Activated CD4-positive, alpha-beta T cell treated with anti-CD3 and anti-CD28 coated beads, Interleukin-2, amount 50 U/mL, for 4 hours (primary cell): Measurements from ENCODE around the gene LDLR.
"Not testable (repeated sequence)": the region's sequence is repeated elsewhere in the genome, so short reads cannot be mapped to it uniquely, and the experiment has no call there.

Source experiments
- DNase-seq, 2 experiments: peaks; one replicate each; pipeline ENCODE4 v3.0.0-alpha.2; 2020

LDLR gene

DNA sequence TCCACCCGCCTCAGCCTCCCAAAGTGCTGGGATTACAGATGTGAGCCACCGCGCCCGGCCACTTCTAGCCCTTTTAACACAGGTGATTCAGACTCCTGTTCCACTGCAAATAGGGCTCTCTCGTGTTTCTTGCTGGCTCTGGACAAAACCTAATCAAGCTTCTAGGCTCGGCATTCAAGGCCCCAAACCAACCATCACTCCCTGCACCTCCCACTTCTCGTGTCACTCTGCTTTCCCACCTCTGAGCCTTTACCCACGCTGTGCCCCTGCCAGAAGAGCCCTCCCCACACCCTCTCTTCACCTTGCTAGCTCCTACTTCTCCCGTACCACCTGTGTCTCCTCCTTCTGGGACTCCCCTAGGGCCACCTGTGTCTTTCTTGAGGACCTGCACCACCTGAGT lies 88.3 kb downstream of the LDLR start:
- DNase-seq = no peak

DNA sequence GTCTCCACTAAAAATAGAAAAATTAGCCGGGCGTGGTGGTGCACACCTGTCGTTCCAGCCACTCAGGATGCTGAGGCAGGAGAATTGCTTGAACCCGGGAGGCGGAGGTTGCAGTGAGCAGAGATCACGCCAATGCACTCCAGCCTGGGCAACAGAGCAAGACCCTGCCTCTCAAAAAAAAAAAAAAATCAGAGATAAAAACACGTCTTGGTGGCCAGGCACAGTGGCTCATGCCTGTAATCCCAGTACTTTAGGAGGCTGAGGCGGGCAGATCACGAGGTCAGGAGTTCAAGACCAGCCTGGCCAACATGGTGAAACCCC lies 89.8 kb downstream of the LDLR start:
- DNase-seq = not testable (repeated sequence)

DNA sequence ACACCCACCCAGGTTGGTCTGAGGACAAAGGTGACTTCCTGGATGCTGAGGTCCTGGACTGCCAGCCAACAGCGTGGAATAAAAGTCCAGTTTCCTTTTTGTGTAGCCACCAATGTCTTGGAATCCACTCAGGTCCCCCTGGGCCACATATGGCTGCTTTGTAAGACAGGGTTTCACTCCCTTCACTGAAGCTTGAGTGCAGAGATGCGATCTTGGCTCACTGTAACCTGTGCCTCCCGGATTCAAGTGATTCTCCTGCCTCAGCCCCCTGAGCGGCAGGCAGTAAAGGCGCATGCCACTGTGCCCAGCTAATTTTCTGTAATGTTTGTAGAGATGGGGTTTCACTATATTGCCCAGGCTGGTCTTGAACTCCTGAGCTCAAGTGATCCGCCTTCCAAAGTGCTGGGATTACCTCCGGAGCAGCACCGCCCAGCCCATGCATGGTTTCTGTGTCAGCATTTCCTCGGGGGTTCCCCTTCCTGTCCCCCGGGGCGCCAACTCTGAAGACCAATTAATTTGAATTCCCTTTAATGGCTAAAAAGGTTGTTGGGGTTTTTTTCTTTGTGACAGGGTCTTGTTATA lies 90.5 kb downstream of the LDLR start:
- no peak for DNase-seq

DNA sequence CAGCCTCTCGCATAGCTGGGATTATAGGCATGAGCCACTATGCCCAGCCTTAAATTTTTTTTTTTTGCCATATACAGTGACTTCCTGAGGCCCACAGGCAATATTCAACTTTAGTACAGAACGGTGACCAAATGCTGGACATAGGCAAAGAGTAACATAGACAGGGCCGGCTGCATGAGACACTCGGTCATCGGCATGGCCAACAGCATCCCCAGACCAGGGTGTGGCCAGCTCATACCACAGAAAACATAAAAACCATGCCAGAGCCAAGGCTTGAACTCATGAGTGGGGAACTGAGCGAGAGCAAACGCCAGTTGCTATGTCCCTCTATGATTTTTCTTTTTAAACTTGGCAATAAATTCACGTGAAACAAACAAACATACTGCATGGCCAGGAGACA lies 91.1 kb downstream of the LDLR start:
- no peak for DNase-seq

DNA sequence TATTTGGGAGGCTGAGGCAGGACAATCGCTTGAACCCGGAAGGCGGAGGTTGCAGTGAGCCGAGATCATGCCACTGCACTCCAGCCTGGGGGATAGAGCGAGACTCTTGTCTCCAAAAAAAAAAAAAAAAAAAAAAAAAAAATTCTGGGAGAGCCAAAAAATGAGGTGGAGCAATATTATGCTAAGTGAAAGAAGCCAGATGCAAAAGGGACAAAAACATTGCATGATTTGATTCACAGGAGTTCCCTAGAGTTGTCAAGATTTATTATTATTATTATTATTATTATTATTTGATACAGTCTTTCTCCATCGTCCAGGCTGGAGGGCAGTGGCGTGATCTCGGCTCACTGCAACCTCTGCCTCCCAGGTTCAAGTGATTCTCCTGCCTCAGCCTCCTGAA lies 91.7 kb downstream of the LDLR start:
- DNase-seq = not testable (repeated sequence)

DNA sequence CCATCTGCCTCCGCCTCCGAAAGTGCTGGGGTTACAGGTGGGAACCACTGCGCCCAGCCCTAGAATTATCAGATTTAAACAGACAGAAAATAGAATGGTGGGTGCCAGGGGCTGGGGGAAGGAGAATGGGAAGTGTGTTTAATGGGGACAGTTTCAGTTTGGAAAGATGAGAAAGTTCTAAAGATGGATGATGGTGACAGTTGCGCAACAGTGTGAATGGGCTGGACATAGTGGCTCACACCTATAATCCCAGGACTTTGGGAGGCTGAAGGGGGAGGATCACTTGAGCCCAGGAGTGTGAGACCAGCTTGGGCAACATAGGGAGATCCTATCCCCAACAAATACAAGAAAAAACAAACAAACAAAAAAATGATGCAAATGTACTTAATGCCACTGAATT lies 92.2 kb downstream of the LDLR start:
- no peak for DNase-seq
